HCT116 (cell line): Measurements from ENCODE around the gene ERVV-1. TPM values are rescaled to one million over a fixed set of nuclear protein-coding genes. Genes with fewer than 3 reads are reported as not detected.

Experiments used
- ATAC-seq: fragments of 200-7000 bp; cut with Tn5 transposase; 2 replicates; pipeline ENCODE4 v1.9.1; 2020; ENCODE audit warnings: mild to moderate bottlenecking, moderate library complexity
- BruUV-seq: library from RNA; stranded (reverse); fragments of 400-500 nt; replicated peaks from 2 replicates; lab custom pipeline; 2021; lab: Mats Ljungman, UMichigan
- CTCF ChIA-PET: fragments of 300-600 bp; sonication (Branson Sonifier 250); formaldehyde crosslinking; loops from one replicate; lab custom pipeline; 2021; ENCODE audit warnings: antibody characterized with exemption; lab: Charles Lee
- POLR2A ChIA-PET: fragments of 300-600, 350-600 bp; sonication (Branson Sonifier 250); formaldehyde crosslinking; loops from one replicate; lab custom pipeline; 2021; ENCODE audit warnings: antibody characterized with exemption; lab: Charles Lee
- RAD21 ChIA-PET, 2 experiments: fragments of 300-600 bp; sonication (Branson Sonifier 250); formaldehyde crosslinking; loops; one replicate each; lab custom pipeline; 2023; ENCODE audit warnings: low total read pairs in 2 of 2; ENCODE audit not compliant: uncharacterized antibody in 2 of 2, unreplicated experiment in 2 of 2, low non-redundant PET in 1 of 2; lab: Charles Lee
- DNase-seq: peaks from one replicate; pipeline ENCODE4 v3.0.0-alpha.2; 2010; ENCODE audit warnings: low read depth, low spot score
- H2AFZ ChIP-seq: fragments of 200-600 bp; shearing (Covaris generic), sonication (generic); 2 replicates; pipeline ENCODE4 v1.6.1; 2017; ENCODE audit warnings: low read depth, mixed run types, mixed read lengths, antibody characterized with exemption, low read length; ENCODE audit not compliant: poor library complexity, severe bottlenecking
- H3K27ac ChIP-seq: 2 replicates; pipeline ENCODE4 v1.5.1; 2012; ENCODE audit warnings: low read depth, low read length
- H3K27me3 ChIP-seq: fragments of 200-600 bp; sonication (generic); 2 replicates; pipeline ENCODE4 v1.6.1; 2016; ENCODE audit warnings: mixed run types, low read length, mixed read lengths; ENCODE audit not compliant: insufficient read depth
- H3K36me3 ChIP-seq, 2 experiments: fragments of 200-500 bp in 1 of 2; fragments of 200-600 bp in 1 of 2; sonication (Bioruptor generic) in 1 of 2; sonication (generic) in 1 of 2; 2 replicates each; pipeline versions ENCODE4 v1.5.1 to v1.6.1; 2014 to 2016; ENCODE audit warnings: low read length in 2 of 2, inconsistent platforms in 1 of 2, mixed read lengths in 1 of 2, mixed run types in 1 of 2; ENCODE audit not compliant: insufficient read depth in 2 of 2, control insufficient read depth in 1 of 2
- H3K4me1 ChIP-seq, 2 experiments: fragments of 200-600 bp in 1 of 2; sonication (generic) in 1 of 2; 2 replicates each; pipeline versions ENCODE4 v1.5.1 to v1.6.1; 2012 to 2017; ENCODE audit warnings: low read length in 2 of 2, inconsistent platforms in 1 of 2, mild to moderate bottlenecking in 1 of 2, mixed read lengths in 1 of 2, mixed run types in 1 of 2, moderate library complexity in 1 of 2; ENCODE audit not compliant: insufficient read depth in 2 of 2, control insufficient read depth in 1 of 2
- H3K4me2 ChIP-seq: fragments of 200-600 bp; sonication (generic); 2 replicates; pipeline ENCODE4 v1.6.1; 2017; ENCODE audit warnings: mixed run types, low read length, mixed read lengths
- H3K4me3 ChIP-seq, 2 experiments: fragments of 200-600 bp in 1 of 2; sonication (generic) in 1 of 2; replicated peaks in 1 of 2; 2 replicates each; pipeline ENCODE4 v1.5.1; 2011 to 2016; ENCODE audit warnings: low read length in 2 of 2, control low read depth in 1 of 2, low read depth in 1 of 2, mild to moderate bottlenecking in 1 of 2, mixed read lengths in 1 of 2, mixed run types in 1 of 2
- H3K79me2 ChIP-seq: fragments of 200-600 bp; sonication (generic); 2 replicates; pipeline ENCODE4 v1.6.1; 2017; ENCODE audit warnings: mild to moderate bottlenecking, mixed run types, low read length, moderate library complexity, mixed read lengths; ENCODE audit not compliant: insufficient read depth
- H3K9ac ChIP-seq: fragments of 200-600 bp; sonication (generic); 2 replicates; pipeline ENCODE4 v1.6.1; 2016; ENCODE audit warnings: low read length, mixed read lengths
- H3K9me2 ChIP-seq: fragments of 200-600 bp; sonication (generic), shearing (Covaris generic); 2 replicates; pipeline ENCODE4 v1.6.1; 2017; ENCODE audit warnings: mixed run types, mild to moderate bottlenecking, moderate library complexity; ENCODE audit not compliant: insufficient read depth
- H3K9me3 ChIP-seq, 2 experiments: fragments of 200-500 bp in 1 of 2; fragments of 200-600 bp in 1 of 2; sonication (Bioruptor generic) in 1 of 2; sonication (generic) in 1 of 2; 2 replicates each; pipeline ENCODE4 v1.6.1; 2014 to 2017; ENCODE audit warnings: low read length in 2 of 2, mixed read lengths in 2 of 2, inconsistent platforms in 1 of 2, low read depth in 1 of 2, mild to moderate bottlenecking in 1 of 2, mixed run types in 1 of 2, moderate library complexity in 1 of 2; ENCODE audit not compliant: control insufficient read depth in 1 of 2, insufficient read depth in 1 of 2
- H4K20me1 ChIP-seq: fragments of 200-600 bp; sonication (generic), shearing (Covaris generic); 2 replicates; pipeline ENCODE4 v1.6.1; 2017; ENCODE audit warnings: mixed run types, mild to moderate bottlenecking, moderate library complexity; ENCODE audit not compliant: insufficient read depth
- CBX3 ChIP-seq: IDR thresholded peaks from 2 replicates; pipeline ENCODE4 v1.6.1; 2012; ENCODE audit warnings: low read depth
- CEBPB ChIP-seq: IDR thresholded peaks from 2 replicates; pipeline ENCODE4 v1.6.1; 2012; ENCODE audit warnings: low read depth
- CTCF ChIP-seq, 3 experiments: fragments of 200-600 bp in 1 of 3; sonication (generic) in 1 of 3; IDR thresholded peaks in 2 of 3; conservative IDR thresholded peaks in 1 of 3; 2 replicates each; pipeline ENCODE4 v1.5.1; 2012 to 2017; ENCODE audit warnings: low read depth in 2 of 3, low read length in 2 of 3, antibody characterized with exemption in 1 of 3, borderline replicate concordance in 1 of 3, control low read depth in 1 of 3, mild to moderate bottlenecking in 1 of 3, mixed read lengths in 1 of 3, mixed run types in 1 of 3, moderate library complexity in 1 of 3; ENCODE audit not compliant: insufficient read depth in 1 of 3
- ELF1 ChIP-seq: IDR thresholded peaks from 2 replicates; pipeline ENCODE4 v1.6.1; 2012; ENCODE audit warnings: low read depth, borderline replicate concordance
- EZH2 ChIP-seq: fragments of 200-600 bp; sonication (generic); IDR thresholded peaks from 2 replicates; pipeline ENCODE4 v1.6.1; 2017; ENCODE audit warnings: antibody characterized with exemption, mixed run types
- POLR2AphosphoS5 ChIP-seq: IDR thresholded peaks from 2 replicates; pipeline ENCODE4 v1.6.1; 2011; ENCODE audit warnings: mild to moderate bottlenecking, low read depth, low read length, moderate library complexity
- RAD21 ChIP-seq: IDR thresholded peaks from 2 replicates; pipeline ENCODE4 v1.6.1; 2012; ENCODE audit warnings: low read depth, mild to moderate bottlenecking
- ZBTB33 ChIP-seq: IDR thresholded peaks from 2 replicates; pipeline ENCODE4 v1.6.1; 2011; ENCODE audit warnings: mild to moderate bottlenecking, low read length, moderate library complexity; ENCODE audit not compliant: insufficient replicate concordance; ENCODE audit errors: extremely low read depth
- ZFX ChIP-seq: fragments of 450-650 bp; IDR thresholded peaks from 2 replicates; pipeline ENCODE4 v1.6.1; 2017
- ZNF274 ChIP-seq: fragments of 200-500 bp; sonication (Bioruptor generic); IDR thresholded peaks from 2 replicates; pipeline ENCODE4 v1.6.1; 2014; ENCODE audit warnings: mild to moderate bottlenecking, low read depth, low read length, inconsistent platforms
- intact Hi-C: fragments of 100-400 bp; cut with micrococcal nuclease; formaldehyde crosslinking; loops from 2 replicates; pipeline ENCODE4 v1.10.0; 2022
- total RNA-seq: library from RNA; stranded (reverse); gene quantifications from one replicate; pipeline ENCODE4 v1.2.1, GENCODE V29; 2021; ENCODE audit not compliant: unreplicated experiment

Gene ERVV-1
- total RNA-seq, 1 experiment from 2014 or later = not detected

GRCh38 chr19:53004242-53004641, 9.5 kb upstream of the ERVV-1 start:
- H3K9me3 ChIP-seq = peaks cover 0 to 3% of the 10 kb centered on the region in 2 experiments; a peak in 2 of 4 replicates
- no peak for DNase-seq
- TF ChIP-seq POLR2AphosphoS5 = no peak
- no peak for TF ChIP-seq ZNF274
- no peak for TF ChIP-seq CEBPB
- no peak for TF ChIP-seq ZFX
- TF ChIP-seq CTCF (IDR thresholded peaks at IDR 0.05 in 2 of 3, conservative IDR thresholded peaks at IDR 0.05 in 1 of 3; ENCODE audit: borderline replicate concordance in 1 of 3, insufficient read depth in 1 of 3, low read depth in 2 of 3, low read length in 2 of 3) = no peak
- TF ChIP-seq CBX3 = no peak
- TF ChIP-seq RAD21 = no peak
- no peak for TF ChIP-seq ZBTB33
- TF ChIP-seq ELF1 = no peak
- no peak for TF ChIP-seq EZH2
- TF ChIP-seq, all 23 proteins: peak for 0
- ChIA-PET RAD21 (no interaction called here), POLR2A (no interaction called here), CTCF (no interaction called here)
- Histone ChIP-seq H3K4me1 (no peaks in the 10 kb centered on the region), H3K79me2 (no peaks in the 10 kb centered on the region), H3K9me2 (no peaks in the 10 kb centered on the region), H3K4me2 (no peak overlapping the region), H3K27me3 (no peaks in the 10 kb centered on the region), H3K4me3 (no peak overlapping the region), H4K20me1 (no peaks in the 10 kb centered on the region), H3K27ac (no peak overlapping the region), H3K36me3 (no peaks in the 10 kb centered on the region), H2AFZ (no peak overlapping the region), H3K9ac (no peak overlapping the region)
- intact Hi-C loops = no loop called here
- ATAC-seq = no peak
- BruUV-seq = no TSS peak
